ENCODE data around the gene TTBK1. TPM values are rescaled to one million over a fixed set of nuclear protein-coding genes. Genes with fewer than 3 reads are reported as not detected.

The TTBK1 gene
- total RNA-seq, 1 donor from 2014 or later = 0.27 TPM

DNA sequence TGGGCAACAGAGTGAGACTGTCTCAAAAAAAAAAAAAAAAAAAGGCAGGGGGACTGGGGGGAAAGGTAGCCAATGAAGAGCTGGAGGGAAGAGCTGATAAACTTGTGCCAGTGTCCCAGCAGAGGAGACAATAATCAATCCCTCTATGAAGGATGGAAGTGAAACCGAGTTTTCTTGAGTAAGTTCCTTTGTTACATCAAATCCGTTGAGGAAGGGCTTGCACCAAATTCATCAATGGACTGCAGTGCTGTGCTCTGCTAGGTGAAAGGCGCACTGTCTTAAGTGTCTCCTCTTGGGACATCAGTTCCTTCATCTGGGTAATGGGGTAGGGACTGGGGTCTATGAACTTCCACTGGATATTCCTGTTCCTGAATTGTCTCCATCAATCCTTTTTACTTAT, 68.4 kb downstream of the TTBK1 start:
- Histone ChIP-seq H3K27me3 (ENCODE audit: low read depth) (no peaks in the 10 kb centered on the region), H3K9me3 (replicated peaks) (no peaks in the 10 kb centered on the region), H3K36me3 (no peaks in the 10 kb centered on the region), H3K4me1 (peaks cover 19% of the 10 kb centered on the region), H3K4me3 (no peak overlapping the region), H3K27ac (replicated peaks) (no peak overlapping the region)
- no peak for DNase-seq
- TF ChIP-seq, protein P1, sequence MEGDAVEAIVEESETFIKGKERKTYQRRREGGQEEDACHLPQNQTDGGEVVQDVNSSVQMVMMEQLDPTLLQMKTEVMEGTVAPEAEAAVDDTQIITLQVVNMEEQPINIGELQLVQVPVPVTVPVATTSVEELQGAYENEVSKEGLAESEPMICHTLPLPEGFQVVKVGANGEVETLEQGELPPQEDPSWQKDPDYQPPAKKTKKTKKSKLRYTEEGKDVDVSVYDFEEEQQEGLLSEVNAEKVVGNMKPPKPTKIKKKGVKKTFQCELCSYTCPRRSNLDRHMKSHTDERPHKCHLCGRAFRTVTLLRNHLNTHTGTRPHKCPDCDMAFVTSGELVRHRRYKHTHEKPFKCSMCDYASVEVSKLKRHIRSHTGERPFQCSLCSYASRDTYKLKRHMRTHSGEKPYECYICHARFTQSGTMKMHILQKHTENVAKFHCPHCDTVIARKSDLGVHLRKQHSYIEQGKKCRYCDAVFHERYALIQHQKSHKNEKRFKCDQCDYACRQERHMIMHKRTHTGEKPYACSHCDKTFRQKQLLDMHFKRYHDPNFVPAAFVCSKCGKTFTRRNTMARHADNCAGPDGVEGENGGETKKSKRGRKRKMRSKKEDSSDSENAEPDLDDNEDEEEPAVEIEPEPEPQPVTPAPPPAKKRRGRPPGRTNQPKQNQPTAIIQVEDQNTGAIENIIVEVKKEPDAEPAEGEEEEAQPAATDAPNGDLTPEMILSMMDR (IDR thresholded peaks at IDR 0.05; ENCODE audit: borderline replicate concordance) = no peak
- intact Hi-C loops (cut with micrococcal nuclease) = no loop called here

DNA sequence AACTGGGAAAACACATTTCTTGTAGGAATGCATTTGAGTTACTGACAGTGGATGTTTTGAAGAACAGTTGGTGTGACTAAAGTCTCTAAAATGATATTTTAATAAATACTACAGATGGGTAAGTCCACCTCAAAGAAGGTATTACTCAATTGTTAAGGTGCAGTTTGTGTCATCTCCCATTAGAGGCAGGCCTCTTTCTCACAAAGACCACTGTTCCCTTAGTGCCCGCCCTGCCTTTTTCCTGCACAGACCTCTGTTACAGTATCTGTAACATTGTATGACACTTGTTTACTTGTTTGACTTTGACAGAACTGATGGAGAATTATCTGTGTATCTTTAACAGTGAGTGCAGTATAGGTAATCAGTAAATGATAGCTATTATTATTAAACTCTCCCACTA, 70.5 kb downstream of the TTBK1 start:
- Histone ChIP-seq H3K27ac (replicated peaks) (no peak overlapping the region), H3K9me3 (replicated peaks) (no peaks in the 10 kb centered on the region), H3K4me1 (peaks cover 4% of the 10 kb centered on the region), H3K27me3 (ENCODE audit: low read depth) (no peaks in the 10 kb centered on the region), H3K4me3 (no peak overlapping the region), H3K36me3 (no peaks in the 10 kb centered on the region)
- intact Hi-C loops (cut with micrococcal nuclease) = no loop called here
- DNase-seq = no peak
- TF ChIP-seq, protein P1 (IDR thresholded peaks at IDR 0.05; ENCODE audit: borderline replicate concordance) = no peak

DNA sequence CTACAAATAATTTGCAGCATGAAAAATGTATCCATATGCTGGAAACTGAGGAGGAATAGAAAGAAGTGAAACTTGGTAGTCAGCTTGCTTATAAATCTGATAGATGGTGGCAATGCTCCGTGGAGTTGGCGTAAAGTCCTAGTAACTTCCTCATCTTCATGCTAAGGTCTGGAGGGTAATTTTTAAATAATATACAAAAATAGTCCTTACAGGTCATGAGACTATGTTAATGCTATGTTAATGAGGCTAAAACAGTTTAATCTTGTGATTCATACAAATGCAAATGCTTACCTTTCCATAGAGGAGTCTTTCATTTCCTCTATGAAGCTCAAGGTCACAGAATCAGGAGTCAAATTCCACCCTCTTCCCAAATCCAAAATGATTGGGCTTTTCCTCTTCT, 74.7 kb downstream of the TTBK1 start:
- TF ChIP-seq, protein P1 (IDR thresholded peaks at IDR 0.05; ENCODE audit: borderline replicate concordance) = no peak

DNA sequence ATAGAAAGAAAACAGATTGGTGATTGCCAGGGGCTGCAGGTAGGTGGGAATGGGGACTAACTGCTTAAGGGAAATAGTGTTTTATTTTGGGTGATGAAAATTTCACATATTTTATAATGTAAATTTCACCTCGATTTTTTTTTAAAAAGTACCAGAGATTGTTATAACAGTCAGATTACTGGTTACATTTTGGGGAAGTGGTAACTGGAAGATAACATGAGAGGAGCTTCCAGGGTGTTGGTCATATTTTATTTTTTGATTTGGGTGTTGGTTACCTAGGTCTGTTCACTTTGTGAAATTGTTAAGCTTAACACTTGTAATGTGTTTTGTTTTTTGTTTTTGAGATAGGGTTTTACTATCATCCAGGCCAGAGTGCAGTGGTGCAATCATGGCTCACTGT, 82.6 kb downstream of the TTBK1 start:
- Histone ChIP-seq H3K27me3 (ENCODE audit: low read depth) (no peaks in the 10 kb centered on the region), H3K36me3 (no peaks in the 10 kb centered on the region), H3K9me3 (replicated peaks) (peaks cover 4% of the 10 kb centered on the region), H3K4me1 (peaks cover 11% of the 10 kb centered on the region), H3K27ac (replicated peaks) (no peak overlapping the region), H3K4me3 (no peak overlapping the region)
- intact Hi-C loops (cut with micrococcal nuclease) = no loop called here
- TF ChIP-seq, protein P1 (IDR thresholded peaks at IDR 0.05; ENCODE audit: borderline replicate concordance) = no peak
- no peak for DNase-seq

More for the DNA sequence above, 74.7 kb downstream of the TTBK1 start:
- DNase-seq = no peak
- Histone ChIP-seq H3K4me1 (no peaks in the 10 kb centered on the region), H3K9me3 (replicated peaks) (no peaks in the 10 kb centered on the region), H3K27ac (replicated peaks) (no peak overlapping the region), H3K4me3 (no peak overlapping the region), H3K36me3 (no peaks in the 10 kb centered on the region), H3K27me3 (ENCODE audit: low read depth) (no peaks in the 10 kb centered on the region)
- intact Hi-C loops (cut with micrococcal nuclease) = no loop called here

DNA sequence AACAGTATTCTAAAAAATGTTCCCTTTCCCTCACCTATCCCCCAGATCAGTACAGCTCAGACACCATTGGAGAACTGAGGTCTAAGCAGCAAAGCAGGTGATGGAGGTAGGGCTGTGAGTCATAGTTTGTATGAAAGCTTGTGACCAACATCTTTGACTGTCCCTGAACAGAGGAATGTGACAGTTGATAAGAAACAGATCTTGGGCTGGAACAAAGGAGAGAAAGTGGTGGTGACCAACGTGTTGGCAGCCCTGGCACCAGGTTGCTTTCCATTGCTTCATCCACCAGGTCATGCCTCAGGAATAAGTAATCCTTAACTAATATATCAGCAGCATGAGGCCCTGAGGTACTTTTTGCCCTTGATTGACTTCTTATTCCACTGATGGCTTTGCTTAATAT, 85.2 kb downstream of the TTBK1 start:
- Histone ChIP-seq H3K4me1 (peaks cover 11% of the 10 kb centered on the region), H3K27me3 (ENCODE audit: low read depth) (no peaks in the 10 kb centered on the region), H3K27ac (replicated peaks) (peak overlapping the region; percentile 85), H3K36me3 (no peaks in the 10 kb centered on the region), H3K4me3 (no peak overlapping the region), H3K9me3 (replicated peaks) (peaks cover 4% of the 10 kb centered on the region)
- intact Hi-C loops (cut with micrococcal nuclease) = no loop called here
- DNase-seq = peak; percentile 57
- TF ChIP-seq, protein P1 (IDR thresholded peaks at IDR 0.05; ENCODE audit: borderline replicate concordance) = no peak

DNA sequence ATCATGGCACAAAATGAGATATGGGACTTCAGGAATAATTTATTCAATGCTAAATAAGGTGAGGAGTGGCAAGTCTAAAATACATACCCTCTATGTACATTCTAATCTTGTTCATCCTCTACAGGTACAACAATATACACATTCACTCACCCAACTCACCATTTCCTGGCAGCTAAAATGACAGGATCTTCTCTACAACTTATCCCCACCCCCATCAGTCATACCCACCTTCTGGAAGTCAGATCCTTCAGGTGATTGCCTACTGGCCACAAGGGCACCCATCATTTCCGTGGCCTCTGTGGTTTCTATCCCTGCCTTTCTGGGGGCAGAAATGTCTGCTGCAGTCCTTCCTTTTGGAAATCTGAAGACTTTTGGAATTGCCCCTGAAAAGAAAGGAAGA, 88.2 kb downstream of the TTBK1 start:
- intact Hi-C loops (cut with micrococcal nuclease) = no loop called here
- no peaks in the 10 kb centered on the region for H3K9me3 ChIP-seq (replicated peaks)

More for the DNA sequence above, 88.2 kb downstream of the TTBK1 start:
- H3K36me3 ChIP-seq = no peaks in the 10 kb centered on the region
- H3K4me1 ChIP-seq = peaks cover 24% of the 10 kb centered on the region
- no peak overlapping the region for H3K27ac ChIP-seq (replicated peaks)
- no peaks in the 10 kb centered on the region for H3K27me3 ChIP-seq (ENCODE audit: low read depth)
- TF ChIP-seq, protein P1 (IDR thresholded peaks at IDR 0.05; ENCODE audit: borderline replicate concordance) = no peak
- no peak overlapping the region for H3K4me3 ChIP-seq
- no peak for DNase-seq

All from left ventricle myocardium inferior (tissue), 1 donor.